Fibroblast of lung (primary cell): ENCODE data around the gene STARD5. TPM values are rescaled to one million over a fixed set of nuclear protein-coding genes. Genes with fewer than 3 reads are reported as not detected.

Experiments
- DNase-seq, 2 donors: peaks; one replicate each; pipeline versions ENCODE4 v3.0.0 to v3.0.0-alpha.2; 2010; ENCODE audit warnings: low read depth in 2 of 2
- H2AFZ ChIP-seq: 2 replicates; pipeline ENCODE4 v1.5.1; 2012; ENCODE audit warnings: low read length, control low read depth, inconsistent platforms
- H3K27ac ChIP-seq: 2 replicates; pipeline ENCODE4 v1.5.1; 2011; ENCODE audit warnings: low read length, control low read depth; ENCODE audit not compliant: insufficient read depth
- H3K27me3 ChIP-seq: 2 replicates; pipeline ENCODE4 v1.5.1; 2011; ENCODE audit warnings: mild to moderate bottlenecking, low read length; ENCODE audit not compliant: control insufficient read depth, insufficient read depth
- H3K36me3 ChIP-seq: 2 replicates; pipeline ENCODE4 v1.5.1; 2011; ENCODE audit warnings: low read length; ENCODE audit not compliant: control insufficient read depth, insufficient read depth
- H3K4me1 ChIP-seq: 2 replicates; pipeline ENCODE4 v1.5.1; 2011; ENCODE audit warnings: low read length; ENCODE audit not compliant: control insufficient read depth, insufficient read depth; ENCODE audit errors: extremely low read depth
- H3K4me2 ChIP-seq: 2 replicates; pipeline ENCODE4 v1.5.1; 2011; ENCODE audit warnings: low read length, control low read depth; ENCODE audit not compliant: insufficient read depth; ENCODE audit errors: extremely low read depth
- H3K4me3 ChIP-seq, 4 experiments: fragments of 200-600 bp in 1 of 4; sonication (generic) in 1 of 4; replicated peaks in 1 of 4; 2 replicates each; pipeline ENCODE4 v1.5.1; 2011 to 2016; ENCODE audit warnings: low read length in 4 of 4, low read depth in 3 of 4, mild to moderate bottlenecking in 3 of 4, control low read depth in 2 of 4, inconsistent platforms in 1 of 4, mixed read lengths in 1 of 4; ENCODE audit not compliant: insufficient read depth in 1 of 4; ENCODE audit errors: control extremely low read depth in 1 of 4
- H3K79me2 ChIP-seq: 2 replicates; pipeline ENCODE4 v1.5.1; 2012; ENCODE audit warnings: mild to moderate bottlenecking, low read length, inconsistent platforms; ENCODE audit not compliant: control insufficient read depth, insufficient read depth
- H3K9ac ChIP-seq: 2 replicates; pipeline ENCODE4 v1.5.1; 2011; ENCODE audit warnings: mild to moderate bottlenecking, low read length, control low read depth; ENCODE audit not compliant: insufficient read depth
- H3K9me3 ChIP-seq: 2 replicates; pipeline ENCODE4 v1.5.1; 2012; ENCODE audit warnings: low read depth, low read length; ENCODE audit not compliant: control insufficient read depth, insufficient read depth
- H4K20me1 ChIP-seq: 2 replicates; pipeline ENCODE4 v1.5.1; 2011; ENCODE audit warnings: low read length; ENCODE audit not compliant: control insufficient read depth, insufficient read depth; ENCODE audit errors: extremely low read depth
- CTCF ChIP-seq, 2 donors: IDR thresholded peaks in 1 of 2; conservative IDR thresholded peaks in 1 of 2; 1 replicate in 1 of 2; 2 replicates in 1 of 2; pipeline ENCODE4 v1.5.1; 2011 to 2012; ENCODE audit warnings: low read length in 2 of 2, control low read depth in 1 of 2, inconsistent platforms in 1 of 2, low read depth in 1 of 2, mild to moderate bottlenecking in 1 of 2
- EZH2 ChIP-seq: IDR thresholded peaks from 2 replicates; pipeline ENCODE4 v1.5.1; 2012; ENCODE audit warnings: low read length, control low read depth, mild to moderate bottlenecking; ENCODE audit errors: missing control alignments
- polyA plus RNA-seq, 2 donors: library from polyadenylated mRNA; depleted of rRNA in 1 of 2; stranded (reverse) in 1 of 2; unstranded in 1 of 2; fragments of >200 nt; gene quantifications; 2 replicates each; pipeline ENCODE4 v1.2.1, GENCODE V29; 2011 to 2012; ENCODE audit warnings: missing spikeins in 1 of 2
- total RNA-seq: library from RNA; depleted of rRNA; stranded (reverse); fragments of >200 nt; gene quantifications from 2 replicates; pipeline ENCODE4 v1.2.1, GENCODE V29; 2014

Gene STARD5
- total and polyA plus RNA-seq, 2 donors (not counting 1 experiment from before 2014, with no cell fraction given) = 14.9 to 20.1 TPM

GRCh38 chr15:81265256-81265943, 58.5 kb downstream of the STARD5 start:
- Histone ChIP-seq H3K4me3 (peak overlapping the region in 1 of 4 experiments; percentile 22), H3K79me2 (no peaks in the 10 kb centered on the region), H3K4me1 (peaks cover 4% of the 10 kb centered on the region), H2AFZ (no peak overlapping the region), H3K4me2 (peak overlapping the region; percentile 77), H3K27ac (no peak overlapping the region), H3K9me3 (no peaks in the 10 kb centered on the region), H4K20me1 (no peaks in the 10 kb centered on the region), H3K9ac (no peak overlapping the region), H3K27me3 (no peaks in the 10 kb centered on the region), H3K36me3 (no peaks in the 10 kb centered on the region)
- TF ChIP-seq CTCF (conservative IDR thresholded peaks at IDR 0.05 in 1 of 2, IDR thresholded peaks at IDR 0.05 in 1 of 2; ENCODE audit: low read depth in 1 of 2, low read length in 2 of 2) = no peak
- TF ChIP-seq EZH2 = no peak
- DNase-seq = no peak

- no peak for TF ChIP-seq EZH2
- TF ChIP-seq CTCF (conservative IDR thresholded peaks at IDR 0.05 in 1 of 2, IDR thresholded peaks at IDR 0.05 in 1 of 2; ENCODE audit: low read depth in 1 of 2, low read length in 2 of 2) = no peak
- H4K20me1 ChIP-seq = no peaks in the 10 kb centered on the region
- H3K4me3 ChIP-seq = no peak overlapping the region
- no peaks in the 10 kb centered on the region for H3K36me3 ChIP-seq
- no peak overlapping the region for H2AFZ ChIP-seq
- no peak overlapping the region for H3K27ac ChIP-seq
- peaks cover 4% of the 10 kb centered on the region for H3K4me1 ChIP-seq
- no peak overlapping the region for H3K9ac ChIP-seq
- H3K27me3 ChIP-seq = no peaks in the 10 kb centered on the region
- no peaks in the 10 kb centered on the region for H3K79me2 ChIP-seq
- DNase-seq = no peak
- H3K9me3 ChIP-seq = no peaks in the 10 kb centered on the region
- no peak overlapping the region for H3K4me2 ChIP-seq
Observed at GRCh38 chr15:81264072-81264857, 59.7 kb downstream of the STARD5 start.

GRCh38 chr15:81263477-81263876, 60.5 kb downstream of the STARD5 start:
- no peaks in the 10 kb centered on the region for H3K79me2 ChIP-seq
- H3K4me3 ChIP-seq = no peak overlapping the region
- no peak overlapping the region for H3K4me2 ChIP-seq
- no peaks in the 10 kb centered on the region for H3K9me3 ChIP-seq
- no peak overlapping the region for H3K9ac ChIP-seq
- H3K36me3 ChIP-seq = no peaks in the 10 kb centered on the region
- H3K4me1 ChIP-seq = peaks cover 4% of the 10 kb centered on the region
- H3K27me3 ChIP-seq = no peaks in the 10 kb centered on the region
- no peaks in the 10 kb centered on the region for H4K20me1 ChIP-seq
- no peak overlapping the region for H3K27ac ChIP-seq
- DNase-seq = no peak
- H2AFZ ChIP-seq = no peak overlapping the region
- TF ChIP-seq EZH2 (no peak), CTCF (conservative IDR thresholded peaks at IDR 0.05 in 1 of 2, IDR thresholded peaks at IDR 0.05 in 1 of 2; ENCODE audit: low read depth in 1 of 2, low read length in 2 of 2) (no peak)
